Astrocyte (in vitro differentiated cells and primary cell): ENCODE results near the gene CFTR. TPM values are rescaled to one million over a fixed set of nuclear protein-coding genes. Genes with fewer than 3 reads are reported as not detected.

ENCODE experiments used
- DNase-seq: peaks from one replicate; pipeline ENCODE4 v3.0.0-alpha.2; 2010; ENCODE audit warnings: low read depth
- FAIRE-seq: peaks from 2 replicates; lab custom pipeline; 2011; peaks lifted over from hg19 to GRCh38; lab: Jason Lieb, UNC
- H2AFZ ChIP-seq: 2 replicates; pipeline ENCODE4 v1.6.0; 2012; ENCODE audit warnings: low read depth, low read length, inconsistent platforms
- H3K27ac ChIP-seq: 2 replicates; pipeline ENCODE4 v1.5.1; 2011; ENCODE audit warnings: low read depth, low read length, inconsistent platforms
- H3K27me3 ChIP-seq: 2 replicates; pipeline ENCODE4 v1.6.0; 2011; ENCODE audit warnings: low read length, inconsistent platforms; ENCODE audit not compliant: insufficient read depth
- H3K36me3 ChIP-seq: 2 replicates; pipeline ENCODE4 v1.5.1; 2011; ENCODE audit warnings: low read length, inconsistent platforms; ENCODE audit not compliant: insufficient read depth
- H3K4me1 ChIP-seq: 2 replicates; pipeline ENCODE4 v1.5.1; 2011; ENCODE audit warnings: low read length, inconsistent platforms; ENCODE audit not compliant: insufficient read depth
- H3K4me2 ChIP-seq: 2 replicates; pipeline ENCODE4 v1.6.0; 2012; ENCODE audit warnings: low read length, inconsistent platforms
- H3K4me3 ChIP-seq: 2 replicates; pipeline ENCODE4 v1.5.1; 2011; ENCODE audit warnings: low read depth, mild to moderate bottlenecking, low read length, inconsistent platforms; ENCODE audit not compliant: insufficient read depth
- H3K79me2 ChIP-seq: 2 replicates; pipeline ENCODE4 v1.6.0; 2012; ENCODE audit warnings: mild to moderate bottlenecking, low read length, inconsistent platforms; ENCODE audit not compliant: insufficient read depth
- H3K9ac ChIP-seq: 2 replicates; pipeline ENCODE4 v1.6.0; 2012; ENCODE audit warnings: mild to moderate bottlenecking, low read length, inconsistent platforms
- H3K9me3 ChIP-seq: 2 replicates; pipeline ENCODE4 v1.5.1; 2012; ENCODE audit warnings: low read depth, mild to moderate bottlenecking, low read length, inconsistent platforms; ENCODE audit not compliant: insufficient read depth
- H4K20me1 ChIP-seq: 2 replicates; pipeline ENCODE4 v1.6.0; 2012; ENCODE audit warnings: low read length, inconsistent platforms; ENCODE audit not compliant: insufficient read depth
- H3K27ac Mint-ChIP-seq: one replicate; pipeline ENCODE4 v1.8.0; 2021; ENCODE audit warnings: mild to moderate bottlenecking, mixed read lengths; ENCODE audit not compliant: unreplicated experiment
- H3K27me3 Mint-ChIP-seq: one replicate; pipeline ENCODE4 v1.8.0; 2021; ENCODE audit warnings: low read depth, mixed read lengths; ENCODE audit not compliant: unreplicated experiment
- H3K36me3 Mint-ChIP-seq: one replicate; pipeline ENCODE4 v1.8.0; 2021; ENCODE audit warnings: low read depth, mixed read lengths; ENCODE audit not compliant: unreplicated experiment
- H3K4me1 Mint-ChIP-seq: one replicate; pipeline ENCODE4 v1.8.0; 2021; ENCODE audit warnings: low read depth, mixed read lengths; ENCODE audit not compliant: unreplicated experiment
- H3K4me3 Mint-ChIP-seq: one replicate; pipeline ENCODE4 v1.8.0; 2021; ENCODE audit warnings: mild to moderate bottlenecking, moderate library complexity, mixed read lengths; ENCODE audit not compliant: unreplicated experiment
- H3K9me3 Mint-ChIP-seq: one replicate; pipeline ENCODE4 v1.8.0; 2021; ENCODE audit warnings: mild to moderate bottlenecking, mixed read lengths; ENCODE audit not compliant: unreplicated experiment
- CTCF ChIP-seq: IDR thresholded peaks from 2 replicates; pipeline ENCODE4 v1.5.1; 2011; ENCODE audit warnings: low read depth, mild to moderate bottlenecking, inconsistent platforms, low read length, moderate library complexity; ENCODE audit not compliant: insufficient read depth
- EZH2 ChIP-seq: IDR thresholded peaks from 2 replicates; pipeline ENCODE4 v1.6.1; 2012; ENCODE audit warnings: mild to moderate bottlenecking, low read length, inconsistent platforms; ENCODE audit not compliant: insufficient read depth
- total RNA-seq: library from RNA; stranded (reverse); gene quantifications from 2 replicates; pipeline ENCODE4 v1.2.1, GENCODE V29; 2021

CFTR gene
- total RNA-seq, 1 donor from 2014 or later: 2.5 TPM

- TF ChIP-seq EZH2 (no peak), CTCF (no peak)
- no peak overlapping the region for H3K4me2 ChIP-seq
- H3K27ac ChIP-seq: no peak overlapping the region
- Mint-ChIP-seq H3K27me3 (no peaks in the 10 kb centered on the region), H3K4me3 (no peak overlapping the region), H3K27ac (no peak overlapping the region), H3K9me3 (no peaks in the 10 kb centered on the region), H3K4me1 (no peaks in the 10 kb centered on the region), H3K36me3 (no peaks in the 10 kb centered on the region)
- no peak overlapping the region for H2AFZ ChIP-seq
- H3K36me3 ChIP-seq: no peaks in the 10 kb centered on the region
- DNase-seq (no peak), FAIRE-seq (no peak)
- H3K79me2 ChIP-seq: no peaks in the 10 kb centered on the region
- no peaks in the 10 kb centered on the region for H3K4me1 ChIP-seq
- H3K4me3 ChIP-seq: no peak overlapping the region
- H3K27me3 ChIP-seq: no peaks in the 10 kb centered on the region
- H3K9ac ChIP-seq: no peak overlapping the region
- no peaks in the 10 kb centered on the region for H3K9me3 ChIP-seq
- no peaks in the 10 kb centered on the region for H4K20me1 ChIP-seq
Measured at GRCh38 chr7:117698018-117698417, 218.2 kb downstream of the CFTR start.

- Histone ChIP-seq H3K9me3 (no peaks in the 10 kb centered on the region), H4K20me1 (no peaks in the 10 kb centered on the region), H3K4me3 (no peak overlapping the region), H3K79me2 (no peaks in the 10 kb centered on the region), H3K9ac (no peak overlapping the region), H3K36me3 (no peaks in the 10 kb centered on the region), H3K4me1 (no peaks in the 10 kb centered on the region), H2AFZ (no peak overlapping the region), H3K27ac (no peak overlapping the region), H3K27me3 (no peaks in the 10 kb centered on the region), H3K4me2 (no peak overlapping the region)
- no peaks in the 10 kb centered on the region for H3K27me3 Mint-ChIP-seq
- no peak overlapping the region for H3K4me3 Mint-ChIP-seq
- H3K9me3 Mint-ChIP-seq: peaks cover 2% of the 10 kb centered on the region
- TF ChIP-seq CTCF (no peak), EZH2 (no peak)
- no peak for DNase-seq
- H3K27ac Mint-ChIP-seq: no peak overlapping the region
- no peaks in the 10 kb centered on the region for H3K36me3 Mint-ChIP-seq
- FAIRE-seq: no peak
- H3K4me1 Mint-ChIP-seq: no peaks in the 10 kb centered on the region
Measured at GRCh38 chr7:117704063-117704462, 224.2 kb downstream of the CFTR start.

- Mint-ChIP-seq H3K27ac (no peak overlapping the region), H3K36me3 (no peaks in the 10 kb centered on the region), H3K27me3 (no peaks in the 10 kb centered on the region), H3K9me3 (peaks cover 2% of the 10 kb centered on the region), H3K4me1 (no peaks in the 10 kb centered on the region), H3K4me3 (no peak overlapping the region)
- H4K20me1 ChIP-seq: no peaks in the 10 kb centered on the region
- H3K9ac ChIP-seq: no peak overlapping the region
- H2AFZ ChIP-seq: no peak overlapping the region
- no peaks in the 10 kb centered on the region for H3K9me3 ChIP-seq
- no peak overlapping the region for H3K27ac ChIP-seq
- no peak overlapping the region for H3K4me3 ChIP-seq
- no peaks in the 10 kb centered on the region for H3K4me1 ChIP-seq
- no peak for TF ChIP-seq CTCF
- no peak for TF ChIP-seq EZH2
- H3K27me3 ChIP-seq: no peaks in the 10 kb centered on the region
- no peaks in the 10 kb centered on the region for H3K79me2 ChIP-seq
- FAIRE-seq: no peak
- H3K4me2 ChIP-seq: no peak overlapping the region
- H3K36me3 ChIP-seq: no peaks in the 10 kb centered on the region
- no peak for DNase-seq
Measured at GRCh38 chr7:117705630-117706029, 225.8 kb downstream of the CFTR start.
